ENCODE results near the gene HVCN1.

HVCN1 gene

DNA sequence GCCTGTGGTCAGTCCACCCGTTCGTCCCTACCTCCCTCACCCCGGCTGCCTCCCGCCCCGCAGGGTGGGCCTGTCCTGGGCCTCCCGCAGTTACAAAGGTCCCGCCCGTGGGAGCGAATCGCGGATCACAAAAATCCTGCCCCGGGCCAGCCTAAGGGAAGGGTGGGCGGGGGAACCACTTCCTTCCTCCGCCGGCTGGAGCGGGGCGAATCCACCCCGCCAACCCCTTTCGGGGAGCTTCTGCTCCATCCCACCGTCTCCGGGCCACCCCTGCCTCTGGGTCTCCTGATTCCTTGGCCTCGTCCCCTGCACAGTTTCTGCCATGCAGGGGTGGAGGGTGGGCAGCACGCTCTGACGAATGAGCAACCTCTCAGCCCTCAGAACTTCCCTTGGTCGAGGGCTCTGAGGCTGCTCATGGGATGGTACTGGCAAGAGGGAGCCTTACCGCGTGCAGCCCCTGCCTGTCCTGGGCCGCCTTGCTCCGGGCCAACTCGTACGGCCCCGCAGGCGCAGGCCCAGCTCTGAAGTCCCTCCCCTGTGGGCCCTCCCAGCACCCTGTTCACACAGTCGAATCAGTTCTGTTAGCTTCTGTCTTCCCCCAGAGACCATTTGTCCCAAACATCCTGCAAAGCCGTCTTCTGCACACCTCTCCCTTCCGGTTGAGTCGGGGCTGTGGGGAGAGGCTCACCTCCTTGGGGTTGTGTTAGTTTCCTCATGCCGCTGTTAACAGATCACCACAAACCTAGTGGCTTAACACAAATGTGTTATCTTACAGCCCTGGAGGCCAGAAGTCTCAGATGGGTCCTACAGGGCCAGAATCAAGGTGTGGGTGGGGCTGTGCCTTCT lies 589 bp upstream of the HVCN1 start:
- in situ Hi-C loops (cut with HindIII; ENCODE audit: low pct_ligation_motif_present, low sequenced_read_pairs), result no loop called here
- H3K27ac ChIP-seq, result no peak overlapping the region

DNA sequence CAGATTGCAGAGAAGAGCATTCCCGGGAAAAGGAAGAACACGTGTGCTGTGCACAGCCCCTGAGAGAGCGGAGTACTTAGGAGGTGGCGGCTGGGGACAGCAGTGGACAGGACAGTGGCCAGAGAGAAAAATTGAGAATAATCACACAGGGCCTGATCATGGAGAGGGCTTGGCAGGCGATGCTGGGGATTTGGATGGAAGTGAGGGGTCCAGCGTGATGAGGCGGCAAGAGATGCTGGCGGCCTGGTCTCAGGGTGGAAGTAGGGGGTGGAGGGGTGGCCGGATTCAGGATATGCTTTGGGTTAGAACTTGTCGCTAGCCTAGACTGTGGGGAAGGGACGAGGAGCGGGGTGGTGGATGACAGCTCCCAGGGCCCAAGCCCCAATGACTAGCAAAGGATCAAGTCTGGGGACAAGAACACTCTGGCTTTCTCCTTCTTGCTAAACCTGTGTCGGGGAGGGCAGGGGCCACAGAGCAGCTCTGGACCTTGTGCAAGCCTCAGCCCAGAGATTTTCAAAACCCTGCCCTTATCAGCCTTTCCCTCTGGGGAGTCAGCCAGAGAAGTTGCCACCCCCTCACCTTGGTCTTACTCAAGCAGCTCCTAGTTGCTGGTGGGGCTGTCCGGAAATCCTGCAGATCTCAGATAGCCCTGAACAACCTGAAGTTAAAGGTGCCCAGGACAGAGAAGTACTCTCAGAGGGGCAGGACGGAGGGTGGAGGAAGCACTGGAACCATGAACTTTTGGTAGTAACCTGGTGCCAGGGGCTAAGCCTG lies 1.3 kb downstream of the HVCN1 start:
- in situ Hi-C loops (cut with HindIII; ENCODE audit: low pct_ligation_motif_present, low sequenced_read_pairs), result no loop called here
- DNase-seq, result no peak
- TF ChIP-seq, protein P1, sequence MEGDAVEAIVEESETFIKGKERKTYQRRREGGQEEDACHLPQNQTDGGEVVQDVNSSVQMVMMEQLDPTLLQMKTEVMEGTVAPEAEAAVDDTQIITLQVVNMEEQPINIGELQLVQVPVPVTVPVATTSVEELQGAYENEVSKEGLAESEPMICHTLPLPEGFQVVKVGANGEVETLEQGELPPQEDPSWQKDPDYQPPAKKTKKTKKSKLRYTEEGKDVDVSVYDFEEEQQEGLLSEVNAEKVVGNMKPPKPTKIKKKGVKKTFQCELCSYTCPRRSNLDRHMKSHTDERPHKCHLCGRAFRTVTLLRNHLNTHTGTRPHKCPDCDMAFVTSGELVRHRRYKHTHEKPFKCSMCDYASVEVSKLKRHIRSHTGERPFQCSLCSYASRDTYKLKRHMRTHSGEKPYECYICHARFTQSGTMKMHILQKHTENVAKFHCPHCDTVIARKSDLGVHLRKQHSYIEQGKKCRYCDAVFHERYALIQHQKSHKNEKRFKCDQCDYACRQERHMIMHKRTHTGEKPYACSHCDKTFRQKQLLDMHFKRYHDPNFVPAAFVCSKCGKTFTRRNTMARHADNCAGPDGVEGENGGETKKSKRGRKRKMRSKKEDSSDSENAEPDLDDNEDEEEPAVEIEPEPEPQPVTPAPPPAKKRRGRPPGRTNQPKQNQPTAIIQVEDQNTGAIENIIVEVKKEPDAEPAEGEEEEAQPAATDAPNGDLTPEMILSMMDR (IDR thresholded peaks at IDR 0.05; ENCODE audit: low read depth, low read length, missing control alignments), result no peak
- H3K36me3 ChIP-seq (replicated peaks), result no peaks in the 10 kb centered on the region
- no peak overlapping the region for H3K27ac ChIP-seq
- H3K27me3 ChIP-seq (replicated peaks), result no peaks in the 10 kb centered on the region
- H3K4me3 ChIP-seq (ENCODE audit: low read depth, low read length), result no peak overlapping the region

More for the DNA sequence above, 589 bp upstream of the HVCN1 start:
- Histone ChIP-seq H3K27me3 (replicated peaks) (no peaks in the 10 kb centered on the region), H3K36me3 (replicated peaks) (no peaks in the 10 kb centered on the region), H3K4me3 (ENCODE audit: low read depth, low read length) (peak overlapping the region; percentile 61)
- TF ChIP-seq, protein P1 (IDR thresholded peaks at IDR 0.05; ENCODE audit: low read depth, low read length, missing control alignments), result no peak
- no peak for DNase-seq

- Histone ChIP-seq H3K27me3 (replicated peaks) (no peaks in the 10 kb centered on the region), H3K27ac (no peak overlapping the region), H3K4me3 (ENCODE audit: low read depth, low read length) (no peak overlapping the region), H3K36me3 (replicated peaks) (no peaks in the 10 kb centered on the region)
- in situ Hi-C loops (cut with HindIII; ENCODE audit: low pct_ligation_motif_present, low sequenced_read_pairs), result no loop called here
- TF ChIP-seq, protein P1 (IDR thresholded peaks at IDR 0.05; ENCODE audit: low read depth, low read length, missing control alignments), result no peak
- no peak for DNase-seq
Observed at GRCh38 chr12:110686294-110686903, 2.5 kb downstream of the HVCN1 start.

DNA sequence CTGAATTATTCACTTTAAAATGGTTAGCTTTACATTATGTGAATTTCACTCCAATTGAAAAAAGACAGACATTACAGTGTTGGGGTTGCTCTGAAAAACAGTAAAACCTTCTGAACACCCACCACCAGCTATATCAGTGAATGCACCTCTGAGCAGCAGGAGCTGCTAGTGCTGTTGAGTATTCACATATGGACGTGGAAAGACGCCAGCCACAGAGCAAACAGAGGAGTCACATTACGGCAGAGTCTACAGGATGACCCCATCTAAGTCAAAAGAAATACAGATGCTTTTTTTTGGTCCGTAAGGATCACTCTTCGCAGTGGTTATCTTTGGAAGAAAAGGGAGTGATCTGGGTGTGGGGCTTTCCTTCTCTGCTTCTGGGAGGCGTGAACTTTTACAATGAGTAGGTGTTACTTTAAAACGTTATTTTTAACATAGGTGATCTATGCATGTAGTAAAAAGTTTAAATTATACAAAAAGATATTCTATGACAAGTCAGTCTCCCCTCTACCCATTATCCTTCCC lies 4.5 kb downstream of the HVCN1 start:
- in situ Hi-C loops (cut with HindIII; ENCODE audit: low pct_ligation_motif_present, low sequenced_read_pairs), result no loop called here
- no peak overlapping the region for H3K27ac ChIP-seq
- H3K27me3 ChIP-seq (replicated peaks), result no peaks in the 10 kb centered on the region
- DNase-seq, result no peak
- H3K36me3 ChIP-seq (replicated peaks), result no peaks in the 10 kb centered on the region
- H3K4me3 ChIP-seq (ENCODE audit: low read depth, low read length), result no peak overlapping the region
- TF ChIP-seq, protein P1 (IDR thresholded peaks at IDR 0.05; ENCODE audit: low read depth, low read length, missing control alignments), result no peak

GRCh38 chr12:110683888-110684287 lies 5.0 kb downstream of the HVCN1 start:
- no peak for DNase-seq

More at GRCh38 chr12:110683888-110684287, 5.0 kb downstream of the HVCN1 start:
- Histone ChIP-seq H3K27me3 (replicated peaks) (no peaks in the 10 kb centered on the region), H3K4me3 (ENCODE audit: low read depth, low read length) (no peak overlapping the region), H3K36me3 (replicated peaks) (no peaks in the 10 kb centered on the region), H3K27ac (no peak overlapping the region)
- TF ChIP-seq, protein P1 (IDR thresholded peaks at IDR 0.05; ENCODE audit: low read depth, low read length, missing control alignments), result no peak
- in situ Hi-C loops (cut with HindIII; ENCODE audit: low pct_ligation_motif_present, low sequenced_read_pairs), result no loop called here
